DND-41 (cell line): ENCODE results near the gene CLCF1.

Source experiments
- ATAC-seq: fragments of 200-7000 bp; cut with Tn5 transposase; 3 replicates; pipeline ENCODE4 v1.9.1; 2021; ENCODE audit warnings: low read depth; ENCODE audit not compliant: insufficient read depth
- DNase-seq: peaks from one replicate; pipeline ENCODE4 v3.0.0-alpha.2; 2020
- H2AFZ ChIP-seq: 2 replicates; pipeline ENCODE4 v1.6.0; 2012; ENCODE audit warnings: low read depth, low read length
- H3K27ac ChIP-seq: 2 replicates; pipeline ENCODE4 v1.5.1; 2012; ENCODE audit warnings: low read length, inconsistent platforms
- H3K27me3 ChIP-seq: fragments of 200-600 bp; sonication (generic); 2 replicates; pipeline ENCODE4 v1.6.0; 2012; ENCODE audit warnings: low read length, mild to moderate bottlenecking, inconsistent platforms; ENCODE audit not compliant: insufficient read depth, poor library complexity
- H3K36me3 ChIP-seq: 2 replicates; pipeline ENCODE4 v1.5.1; 2012; ENCODE audit warnings: low read length, inconsistent platforms; ENCODE audit not compliant: insufficient read depth
- H3K4me1 ChIP-seq: 2 replicates; pipeline ENCODE4 v1.5.1; 2012; ENCODE audit warnings: mild to moderate bottlenecking, low read length; ENCODE audit not compliant: insufficient read depth
- H3K4me2 ChIP-seq: 2 replicates; pipeline ENCODE4 v1.6.0; 2012; ENCODE audit warnings: mild to moderate bottlenecking, moderate library complexity, low read length, inconsistent platforms; ENCODE audit not compliant: insufficient read depth
- H3K4me3 ChIP-seq, 2 experiments: fragments of 200-600 bp in 1 of 2; shearing (Covaris generic) in 1 of 2; 2 replicates each; pipeline ENCODE4 v1.5.1; 2012 to 2016; ENCODE audit warnings: inconsistent platforms in 2 of 2, low read length in 2 of 2, mild to moderate bottlenecking in 2 of 2, low read depth in 1 of 2, moderate library complexity in 1 of 2
- H3K79me2 ChIP-seq: 2 replicates; pipeline ENCODE4 v1.6.0; 2012; ENCODE audit warnings: low read length, inconsistent platforms; ENCODE audit not compliant: insufficient read depth
- H3K9ac ChIP-seq: 2 replicates; pipeline ENCODE4 v1.6.0; 2012; ENCODE audit warnings: low read depth, mild to moderate bottlenecking, inconsistent platforms, low read length, moderate library complexity
- H3K9me3 ChIP-seq: 2 replicates; pipeline ENCODE4 v1.5.1; 2012; ENCODE audit warnings: low read length, moderate library complexity, mild to moderate bottlenecking, inconsistent platforms; ENCODE audit not compliant: insufficient read depth, severe bottlenecking
- H4K20me1 ChIP-seq: 2 replicates; pipeline ENCODE4 v1.6.0; 2012; ENCODE audit warnings: low read length; ENCODE audit not compliant: insufficient read depth
- CTCF ChIP-seq: IDR thresholded peaks from 2 replicates; pipeline ENCODE4 v1.5.1; 2012; ENCODE audit warnings: borderline replicate concordance, low read length, moderate library complexity, mild to moderate bottlenecking; ENCODE audit not compliant: poor library complexity, severe bottlenecking; ENCODE audit errors: extremely low read depth
- EZH2 ChIP-seq: IDR thresholded peaks from 3 replicates; pipeline ENCODE4 v1.6.1; 2012; ENCODE audit warnings: borderline replicate concordance, low read depth, mild to moderate bottlenecking, moderate library complexity, low read length, inconsistent platforms; ENCODE audit not compliant: severe bottlenecking

The CLCF1 gene

GRCh38 chr11:67372321-67372992 lies 941 bp downstream of the CLCF1 start:
- Histone ChIP-seq H2AFZ (no peak overlapping the region), H3K79me2 (no peaks in the 10 kb centered on the region)

DNA sequence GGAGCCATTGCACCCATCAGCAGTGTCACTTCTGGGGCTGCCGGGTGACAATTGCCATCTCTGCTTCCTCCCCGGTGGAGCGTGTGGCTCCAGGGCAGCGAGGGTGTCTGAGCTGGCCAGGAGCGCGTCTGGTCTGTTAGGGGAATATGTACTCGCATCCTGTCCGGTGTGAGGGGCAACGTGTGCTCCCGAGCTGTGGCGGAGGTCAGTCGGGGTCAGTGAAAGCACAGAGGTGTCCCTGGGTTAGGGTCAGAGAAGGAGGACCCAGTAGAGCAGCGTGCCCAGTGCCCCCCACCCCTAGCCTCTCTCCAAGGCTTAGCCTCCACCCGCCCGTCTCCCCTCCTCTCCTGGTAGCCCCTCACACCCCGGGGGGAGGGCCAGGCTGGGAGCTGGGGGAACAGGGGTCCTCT lies 1.5 kb downstream of the CLCF1 start:
- ATAC-seq (no peak), DNase-seq (no peak)
- Histone ChIP-seq H3K4me3 (no peak overlapping the region), H3K27me3 (peaks cover 76% of the 10 kb centered on the region), H2AFZ (no peak overlapping the region), H3K9ac (no peak overlapping the region), H3K36me3 (no peaks in the 10 kb centered on the region), H3K4me2 (no peak overlapping the region), H3K4me1 (peaks cover 37% of the 10 kb centered on the region), H3K27ac (no peak overlapping the region), H3K79me2 (no peaks in the 10 kb centered on the region), H3K9me3 (no peaks in the 10 kb centered on the region), H4K20me1 (peaks cover 34% of the 10 kb centered on the region)
- TF ChIP-seq EZH2 (peak; percentile 55), CTCF (no peak)

More at GRCh38 chr11:67372321-67372992, 941 bp downstream of the CLCF1 start:
- Histone ChIP-seq H3K4me1 (peaks cover 37% of the 10 kb centered on the region), H3K9ac (peak overlapping the region; percentile 63; the same call in 1 of the 2 replicates), H3K27ac (no peak overlapping the region), H3K4me2 (peak overlapping the region; percentile 88), H3K9me3 (no peaks in the 10 kb centered on the region), H3K36me3 (no peaks in the 10 kb centered on the region), H4K20me1 (peaks cover 34% of the 10 kb centered on the region), H3K4me3 (peak overlapping the region in 1 of 2 experiments; percentile 54; a peak in 2 of 4 replicates), H3K27me3 (peaks cover 76% of the 10 kb centered on the region)
- peak; percentile 15; the same call in 1 of the 3 replicates for ATAC-seq
- DNase-seq = no peak
- peak; percentile 17 for TF ChIP-seq EZH2
- TF ChIP-seq CTCF = no peak

- Histone ChIP-seq H3K4me2 (no peak overlapping the region), H3K4me1 (peaks cover 37% of the 10 kb centered on the region), H3K36me3 (no peaks in the 10 kb centered on the region), H2AFZ (no peak overlapping the region), H3K27ac (no peak overlapping the region), H3K9ac (no peak overlapping the region), H4K20me1 (peaks cover 32% of the 10 kb centered on the region), H3K79me2 (no peaks in the 10 kb centered on the region), H3K27me3 (peaks cover 73% of the 10 kb centered on the region), H3K4me3 (no peak overlapping the region), H3K9me3 (no peaks in the 10 kb centered on the region)
- ATAC-seq = peak; percentile 22; the same call in 1 of the 3 replicates
- DNase-seq = no peak
- TF ChIP-seq EZH2 (no peak), CTCF (peak; percentile 48)
Observed at GRCh38 chr11:67371189-67371910, 2.0 kb downstream of the CLCF1 start.
